Ascending aorta (tissue), 2 donors: ENCODE measurements around the gene POU2F3. TPM values are rescaled to one million over a fixed set of nuclear protein-coding genes. Genes with fewer than 3 reads are reported as not detected.

Source experiments
- DNase-seq, 2 donors: peaks; one replicate each; pipeline ENCODE4 v3.0.0-alpha.2; 2019; ENCODE audit warnings: low spot score in 2 of 2
- H3K27ac ChIP-seq, 2 donors: fragments of 200-600 bp; sonication (generic); one replicate each; pipeline ENCODE4 v1.5.1; 2016 to 2017; ENCODE audit warnings: mild to moderate bottlenecking in 1 of 2
- H3K27me3 ChIP-seq: fragments of 200-600 bp; sonication (generic); one replicate; pipeline ENCODE4 v1.5.1; 2017
- H3K36me3 ChIP-seq, 2 donors: fragments of 200-600 bp; sonication (generic); one replicate each; pipeline ENCODE4 v1.5.1; 2016
- H3K4me1 ChIP-seq, 2 donors: fragments of 200-600 bp; sonication (generic); one replicate each; pipeline ENCODE4 v1.5.1; 2016 to 2017; ENCODE audit warnings: mild to moderate bottlenecking in 1 of 2
- H3K4me3 ChIP-seq, 2 donors: fragments of 200-600 bp; sonication (generic); one replicate each; pipeline ENCODE4 v1.5.1; 2016 to 2017; ENCODE audit warnings: mild to moderate bottlenecking in 1 of 2
- H3K9me3 ChIP-seq, 2 donors: fragments of 200-600 bp; sonication (generic); one replicate each; pipeline ENCODE4 v1.5.1; 2016
- CTCF ChIP-seq, 3 experiments: fragments of 200-600 bp in 2 of 3; fragments of 450-650 bp in 1 of 3; sonication (generic) in 2 of 3; IDR thresholded peaks; one replicate each; pipeline ENCODE4 v1.5.1; 2016 to 2019; ENCODE audit warnings: antibody characterized with exemption in 3 of 3, mild to moderate bottlenecking in 1 of 3, moderate library complexity in 1 of 3
- intact Hi-C: fragments of 100-400 bp; cut with DNase I; formaldehyde crosslinking; loops from one replicate; pipeline ENCODE4 v1.15.1; 2023
- total RNA-seq: library from RNA; depleted of rRNA; stranded (reverse); fragments of >200 nt; gene quantifications from one replicate; pipeline ENCODE4 v1.1.0, GENCODE V29; 2016

The POU2F3 gene
- total RNA-seq, 1 donor from 2014 or later: not detected

- H3K9me3 ChIP-seq: no peaks in the 10 kb centered on the region
- TF ChIP-seq CTCF (IDR thresholded peaks at IDR 0.05): no peak
- no peaks in the 10 kb centered on the region for H3K36me3 ChIP-seq
- no peak overlapping the region for H3K27ac ChIP-seq
- no peak overlapping the region for H3K4me3 ChIP-seq
- H3K27me3 ChIP-seq: no peaks in the 10 kb centered on the region
- DNase-seq: no peak
- H3K4me1 ChIP-seq: peaks cover 0 to 10% of the 10 kb centered on the region in 2 donors
- intact Hi-C loops: no loop called here
Measured at GRCh38 chr11:120217526-120217925, 22.4 kb upstream of the POU2F3 start.

- intact Hi-C loops: no loop called here
- Histone ChIP-seq H3K4me1 (peaks cover 0 to 10% of the 10 kb centered on the region in 2 donors), H3K27me3 (no peaks in the 10 kb centered on the region), H3K4me3 (peak overlapping the region in 1 of 2 donors; percentile 10), H3K36me3 (no peaks in the 10 kb centered on the region), H3K9me3 (no peaks in the 10 kb centered on the region), H3K27ac (peak overlapping the region in 1 of 2 donors; percentile 27)
- DNase-seq: no peak
- no peak for TF ChIP-seq CTCF (IDR thresholded peaks at IDR 0.05)
Measured at GRCh38 chr11:120217941-120218694, 21.8 kb upstream of the POU2F3 start.

- Histone ChIP-seq H3K27ac (peak overlapping the region in 1 of 2 donors; percentile 27), H3K27me3 (no peaks in the 10 kb centered on the region), H3K9me3 (no peaks in the 10 kb centered on the region), H3K4me1 (peaks cover 0 to 10% of the 10 kb centered on the region in 2 donors), H3K4me3 (no peak overlapping the region), H3K36me3 (no peaks in the 10 kb centered on the region)
- DNase-seq: no peak
- intact Hi-C loops: no loop called here
- no peak for TF ChIP-seq CTCF (IDR thresholded peaks at IDR 0.05)
Measured at GRCh38 chr11:120218695-120219033, 21.3 kb upstream of the POU2F3 start.

GRCh38 chr11:120219232-120219937 lies 20.6 kb upstream of the POU2F3 start:
- intact Hi-C loops: no loop called here
- H3K27ac ChIP-seq: peak overlapping the region in 1 of 2 donors; percentile 13
- H3K9me3 ChIP-seq: no peaks in the 10 kb centered on the region
- no peak for DNase-seq
- peaks cover 0 to 10% of the 10 kb centered on the region in 2 donors for H3K4me1 ChIP-seq
- no peaks in the 10 kb centered on the region for H3K27me3 ChIP-seq
- no peaks in the 10 kb centered on the region for H3K36me3 ChIP-seq
- H3K4me3 ChIP-seq: no peak overlapping the region
- TF ChIP-seq CTCF (IDR thresholded peaks at IDR 0.05): no peak

- Histone ChIP-seq H3K36me3 (no peaks in the 10 kb centered on the region), H3K9me3 (no peaks in the 10 kb centered on the region), H3K27ac (no peak overlapping the region), H3K4me1 (peaks cover 0 to 10% of the 10 kb centered on the region in 2 donors), H3K4me3 (no peak overlapping the region), H3K27me3 (no peaks in the 10 kb centered on the region)
- no peak for TF ChIP-seq CTCF (IDR thresholded peaks at IDR 0.05)
- no peak for DNase-seq
- intact Hi-C loops: no loop called here
Measured at GRCh38 chr11:120219938-120220746, 19.8 kb upstream of the POU2F3 start.
